Cortex of kidney (tissue), 1 donor: ENCODE measurements around the gene FKBP1A.
"Not testable (repeated sequence)": the region's sequence is repeated elsewhere in the genome, so short reads cannot be mapped to it uniquely, and the experiment has no call there.

ENCODE experiments used
- DNase-seq: peaks from one replicate; lab custom pipeline; 2025; lab: John Stamatoyannopoulos, UW

FKBP1A gene

GRCh38 chr20:1364106-1364505 lies 28.7 kb downstream of the FKBP1A start:
- DNase-seq: no peak

- DNase-seq: no peak
Observed at GRCh38 chr20:1363522-1363921, 29.3 kb downstream of the FKBP1A start.

GRCh38 chr20:1362484-1362883 lies 30.4 kb downstream of the FKBP1A start:
- no peak for DNase-seq

GRCh38 chr20:1360094-1360846 lies 32.6 kb downstream of the FKBP1A start:
- DNase-seq: no peak

GRCh38 chr20:1357921-1358671 lies 34.8 kb downstream of the FKBP1A start:
- DNase-seq: no peak

- no peak for DNase-seq
Observed at GRCh38 chr20:1353956-1354355, 38.9 kb downstream of the FKBP1A start.

- no peak for DNase-seq
Observed at GRCh38 chr20:1346315-1346969, 46.4 kb downstream of the FKBP1A start.

GRCh38 chr20:1345756-1346093 lies 47.1 kb downstream of the FKBP1A start:
- no peak for DNase-seq

- DNase-seq: no peak
Observed at GRCh38 chr20:1345030-1345755, 47.7 kb downstream of the FKBP1A start.

GRCh38 chr20:1343446-1344124 lies 49.3 kb downstream of the FKBP1A start:
- not testable (repeated sequence) for DNase-seq

- DNase-seq: no peak
Observed at GRCh38 chr20:1341561-1342265, 51.1 kb downstream of the FKBP1A start.

GRCh38 chr20:1338801-1339200 lies 54.1 kb downstream of the FKBP1A start:
- no peak for DNase-seq

GRCh38 chr20:1338096-1338495 lies 54.8 kb downstream of the FKBP1A start:
- no peak for DNase-seq

GRCh38 chr20:1337441-1337840 lies 55.4 kb downstream of the FKBP1A start:
- no peak for DNase-seq

GRCh38 chr20:1336699-1337367 lies 56.0 kb downstream of the FKBP1A start:
- DNase-seq: no peak

- DNase-seq: no peak
Observed at GRCh38 chr20:1335961-1336698, 56.7 kb downstream of the FKBP1A start.

GRCh38 chr20:1334761-1335160 lies 58.1 kb downstream of the FKBP1A start:
- DNase-seq: no peak

- no peak for DNase-seq
Observed at GRCh38 chr20:1334370-1334731, 58.5 kb downstream of the FKBP1A start.

GRCh38 chr20:1333462-1334369 lies 59.1 kb downstream of the FKBP1A start:
- DNase-seq: no peak
